NCI-H1092 treated with DMSO at 0.1 percent for 48 hours (cell line): ENCODE results near the gene RAB17.

Experiments
- DNase-seq: peaks from one replicate; lab custom pipeline; 2025; lab: John Stamatoyannopoulos, UW

Gene RAB17, protein sequence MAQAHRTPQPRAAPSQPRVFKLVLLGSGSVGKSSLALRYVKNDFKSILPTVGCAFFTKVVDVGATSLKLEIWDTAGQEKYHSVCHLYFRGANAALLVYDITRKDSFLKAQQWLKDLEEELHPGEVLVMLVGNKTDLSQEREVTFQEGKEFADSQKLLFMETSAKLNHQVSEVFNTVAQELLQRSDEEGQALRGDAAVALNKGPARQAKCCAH

DNA sequence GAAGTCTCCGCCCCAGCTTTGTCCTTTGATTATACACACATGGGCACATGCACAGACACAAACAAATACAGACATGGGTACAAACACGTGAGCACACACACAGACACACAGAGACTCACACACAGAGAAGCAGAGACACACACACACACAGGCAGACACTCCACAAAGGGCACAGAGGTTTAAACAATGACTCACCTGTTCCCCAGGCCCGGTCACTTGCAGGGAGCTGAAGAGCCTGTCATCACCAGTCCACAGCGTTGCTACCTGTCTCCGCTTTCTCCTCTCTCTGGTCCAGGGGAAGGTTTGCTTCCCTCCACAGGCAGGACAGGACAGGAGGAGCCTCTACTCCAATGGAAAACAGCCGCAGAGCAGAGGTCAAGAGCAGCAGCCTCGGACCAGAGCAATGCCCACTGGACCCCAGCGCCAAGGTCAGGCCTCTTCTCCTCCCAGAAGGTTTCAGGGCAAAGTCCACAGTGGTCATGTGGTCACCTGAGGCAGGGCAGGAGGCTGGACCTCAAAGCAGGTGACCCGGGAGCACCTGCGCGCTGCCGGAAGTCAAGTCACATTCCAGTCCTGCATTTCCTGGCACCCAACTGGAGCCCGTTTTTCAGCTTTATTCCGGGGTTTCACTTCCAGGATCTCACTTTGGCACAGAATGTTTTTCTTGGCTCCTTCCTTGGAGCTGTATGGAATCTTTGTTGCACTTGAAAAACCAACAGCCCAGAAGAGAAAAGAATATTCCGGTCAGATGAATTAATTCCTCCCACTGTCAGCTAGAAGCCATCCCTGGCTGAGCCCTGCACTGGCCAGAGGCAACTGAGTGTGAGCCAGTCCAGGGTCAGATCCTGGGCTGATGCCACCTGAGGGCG, at the start of gene RAB17:
Gene RAB17, minus strand, starts transcription at position 463 of the 869 bp plus-strand sequence. CDS start 4,580 bp downstream, outside the sequence.
- DNase-seq: no peak

DNA sequence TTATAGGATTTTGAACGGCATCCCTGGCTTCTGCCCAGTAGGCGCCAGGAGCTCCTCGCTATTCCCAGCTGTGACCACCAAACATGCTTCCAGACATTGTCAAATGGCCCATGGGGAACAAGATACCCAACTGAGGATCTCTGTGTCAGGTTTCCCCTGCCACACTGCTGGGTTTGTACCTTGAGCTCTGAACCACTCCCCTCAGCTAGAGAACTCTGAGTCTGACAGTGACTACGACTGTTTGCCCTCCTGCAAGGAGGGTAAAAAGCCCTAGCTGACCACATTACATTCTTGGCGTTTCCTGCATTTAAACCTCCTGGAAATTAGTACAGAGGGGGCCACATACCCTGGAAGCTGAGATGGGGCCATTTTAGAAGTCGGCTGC, 49.3 kb upstream of the RAB17 start:
- no peak for DNase-seq

DNA sequence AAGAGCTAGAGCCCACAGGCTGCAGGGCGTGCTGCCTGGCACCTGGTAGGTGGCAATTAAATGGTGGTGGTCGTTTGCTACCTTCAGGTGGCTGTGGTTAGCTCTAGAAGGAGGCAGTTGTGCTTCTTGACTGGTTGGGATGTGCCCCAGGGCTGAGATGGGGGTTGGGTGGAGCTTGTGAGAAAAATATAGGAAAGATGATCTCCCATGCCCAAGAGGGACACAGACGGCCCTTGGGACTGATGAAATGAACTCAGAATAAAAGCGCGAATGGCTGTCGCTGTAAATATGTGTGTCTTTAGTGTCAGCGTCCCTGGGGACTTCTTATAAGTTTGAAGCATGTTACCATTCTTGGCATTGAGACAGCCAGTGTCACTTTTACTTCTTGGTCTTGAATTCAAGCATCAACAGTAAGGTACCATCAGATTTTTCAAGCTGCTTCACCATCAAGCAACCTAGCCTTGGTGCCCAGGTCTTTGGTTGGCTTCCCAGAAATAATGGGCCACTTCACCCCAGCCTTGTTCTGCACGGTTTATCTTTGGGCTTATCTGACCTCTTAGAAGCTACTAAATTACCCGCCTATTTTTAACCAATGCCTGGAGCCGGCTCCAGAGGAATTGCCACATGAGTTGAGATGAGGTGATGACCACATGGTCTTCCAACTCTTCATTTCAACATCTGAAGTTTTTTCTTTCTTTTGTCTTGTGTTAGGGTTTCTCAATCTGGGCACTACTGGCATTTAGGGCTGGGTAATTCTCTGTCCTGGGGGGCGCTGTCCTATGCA, 48.7 kb upstream of the RAB17 start:
- no peak for DNase-seq

DNA sequence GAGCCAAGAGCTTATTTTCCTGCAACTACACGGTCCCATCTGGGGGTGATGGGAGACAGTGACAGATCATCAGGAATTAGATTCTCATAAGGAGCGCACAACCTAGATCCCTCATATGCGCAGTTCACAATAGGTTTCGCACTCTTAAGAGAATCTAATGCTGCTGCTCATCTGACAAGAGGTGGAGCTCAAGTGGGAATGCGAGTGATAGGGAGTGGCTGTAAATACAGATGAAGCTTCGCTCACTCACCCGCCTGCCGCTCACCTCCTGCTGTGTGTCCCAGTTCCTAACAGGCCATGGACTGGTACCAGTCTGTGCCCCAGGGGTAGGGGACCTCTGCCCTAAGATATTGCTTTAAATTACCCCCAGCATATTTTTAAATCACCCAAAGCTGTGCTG, 47.6 kb upstream of the RAB17 start:
- no peak for DNase-seq

DNA sequence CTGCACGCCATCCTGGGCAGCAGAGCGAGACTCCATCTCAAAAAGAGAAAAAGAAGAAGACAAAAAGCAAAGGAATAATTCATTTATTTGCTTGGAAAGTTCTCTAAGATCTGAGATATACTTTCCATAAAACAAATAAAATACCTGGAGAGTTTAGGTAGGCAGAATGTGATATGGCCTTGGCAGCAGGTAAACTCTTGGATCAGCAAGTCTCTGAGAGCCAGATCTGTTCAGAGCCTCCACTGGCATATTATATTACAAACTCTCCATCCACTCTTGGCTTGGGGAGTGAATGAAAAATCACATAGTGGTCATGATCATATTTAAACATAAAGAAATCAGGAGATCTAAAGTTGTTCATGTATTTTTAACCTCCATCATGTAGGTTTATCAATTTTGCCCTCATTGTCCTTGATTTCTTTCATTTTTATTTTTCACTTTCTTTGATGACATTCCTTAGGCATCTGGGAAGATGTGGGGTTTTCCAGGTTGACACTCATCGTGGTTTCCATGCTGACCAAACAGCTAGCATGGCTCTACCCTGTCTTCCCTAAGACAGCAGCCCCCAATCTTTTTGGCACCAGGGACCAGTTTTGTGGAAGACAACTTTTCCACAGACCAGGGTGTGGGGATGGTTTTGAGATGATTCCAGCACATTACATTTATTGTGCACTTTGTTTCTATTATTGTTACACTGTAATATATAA, 47.0 kb upstream of the RAB17 start:
- DNase-seq: no peak

DNA sequence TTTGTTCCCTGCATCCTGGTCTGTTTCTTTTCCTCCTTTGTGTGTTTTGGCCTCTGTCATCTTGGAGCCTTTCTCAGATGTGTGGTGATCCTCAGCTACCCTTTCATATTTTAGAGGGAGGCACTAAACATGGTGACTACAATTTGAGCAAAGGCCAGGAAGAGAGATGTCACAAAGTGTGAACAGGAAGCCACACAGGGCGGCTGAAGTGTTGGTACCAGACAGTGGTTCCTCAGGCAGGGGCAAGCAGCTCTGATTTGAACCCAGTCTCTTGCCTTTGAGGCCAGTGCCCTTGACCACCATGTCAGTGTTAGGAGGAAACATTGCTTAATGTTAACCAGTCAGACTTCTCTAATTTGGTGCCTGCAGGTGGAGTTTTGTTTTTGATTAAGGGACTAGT, 46.0 kb upstream of the RAB17 start:
- DNase-seq: no peak

DNA sequence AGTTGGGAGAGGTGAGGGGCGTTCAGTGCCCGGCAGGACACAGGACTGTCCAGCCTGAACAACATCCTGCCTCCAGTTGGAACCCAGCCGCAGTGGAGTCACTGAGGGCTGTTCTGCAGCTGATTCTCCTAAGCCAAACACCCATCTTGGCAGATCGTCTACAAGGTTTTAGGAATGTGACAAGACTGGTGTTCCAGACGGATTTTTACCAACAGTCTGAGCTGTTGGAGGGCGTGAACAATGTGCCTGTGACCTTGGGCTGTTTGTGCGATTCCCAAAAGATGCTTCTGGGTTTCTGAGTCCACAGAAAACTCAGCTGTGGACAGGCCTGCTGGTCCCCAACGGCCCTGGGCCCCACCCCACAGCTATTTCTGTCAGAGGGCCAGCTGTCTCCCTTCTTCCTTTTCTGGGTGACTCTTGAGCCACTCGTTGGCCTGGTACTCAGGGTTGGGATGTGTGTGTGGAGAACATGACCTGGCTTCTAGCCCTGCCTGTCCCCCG, 42.6 kb upstream of the RAB17 start:
- DNase-seq: no peak

DNA sequence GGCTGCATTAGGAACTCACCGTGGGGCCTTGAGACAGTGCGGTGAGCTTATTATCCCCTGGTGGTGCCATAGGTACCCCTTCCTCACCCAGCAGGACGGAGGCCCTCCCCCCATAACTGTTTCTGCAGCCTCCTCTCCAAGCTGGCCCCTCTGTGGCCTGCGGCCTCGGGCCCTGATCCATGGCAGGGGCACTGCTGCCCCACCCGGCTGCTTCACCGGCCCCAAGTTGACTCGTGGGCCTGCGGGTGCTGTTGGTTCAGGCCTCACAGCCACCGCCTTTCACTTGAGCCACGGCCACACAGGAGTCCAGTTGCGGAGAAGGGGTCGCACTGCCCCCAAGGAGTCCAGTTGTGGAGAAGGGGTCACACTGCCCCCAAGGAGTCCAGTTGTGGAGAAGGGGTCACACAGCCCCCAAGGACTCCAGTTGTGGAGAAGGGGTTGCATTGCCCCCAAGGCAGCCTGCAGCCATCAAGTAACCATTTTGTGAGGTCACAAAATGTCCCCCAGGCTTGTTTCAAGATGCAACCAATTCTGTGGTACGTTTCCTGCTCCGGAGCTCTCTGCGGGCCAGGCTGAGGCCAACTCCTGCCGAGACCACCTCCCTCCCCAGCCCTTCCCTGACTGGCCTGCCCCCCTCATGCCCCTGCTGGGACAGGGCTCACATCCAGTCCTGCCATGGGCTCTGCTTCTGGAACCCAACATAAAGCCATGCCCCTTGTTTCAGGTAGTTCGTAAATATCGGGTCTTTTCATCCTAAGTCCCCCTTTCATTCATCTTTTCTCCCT, 41.5 kb upstream of the RAB17 start:
- DNase-seq: no peak

DNA sequence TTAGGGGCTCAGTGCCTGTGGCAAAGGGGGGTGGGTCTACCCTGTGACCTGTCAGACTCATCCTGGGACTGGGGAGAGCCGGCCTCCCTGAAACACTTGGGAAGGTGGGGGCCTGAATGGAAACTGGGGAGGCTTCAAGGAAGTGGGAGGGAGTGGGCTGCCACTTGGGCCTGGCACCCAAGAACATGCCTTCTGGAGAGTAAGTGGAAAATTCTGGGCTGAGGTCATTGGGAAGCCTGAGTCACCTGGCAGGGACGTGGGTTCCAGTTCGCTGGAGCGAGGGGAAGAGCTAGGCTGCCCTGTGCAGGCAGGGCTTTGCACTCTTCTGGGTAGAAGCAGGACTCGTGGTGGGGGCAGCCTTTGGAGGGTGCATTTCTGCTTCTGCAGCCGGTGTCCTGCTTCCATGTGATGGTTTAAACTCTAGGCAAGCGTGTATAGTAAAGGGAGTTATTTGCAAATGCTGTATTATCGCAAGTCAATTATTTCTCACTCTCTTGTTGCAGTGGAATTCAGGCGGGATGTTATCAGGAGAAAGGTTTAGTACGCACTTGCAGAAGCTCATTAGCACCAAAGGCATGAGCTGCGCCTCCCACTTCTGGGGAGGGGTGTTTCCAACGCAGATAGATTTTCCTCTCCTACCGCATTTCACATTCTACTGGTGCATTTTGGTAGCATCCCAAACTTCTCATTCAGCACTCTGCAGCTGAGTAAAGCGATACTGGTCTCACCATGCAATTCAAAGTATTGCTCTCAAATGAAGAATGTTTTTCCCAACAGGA, 40.7 kb upstream of the RAB17 start:
- no peak for DNase-seq

DNA sequence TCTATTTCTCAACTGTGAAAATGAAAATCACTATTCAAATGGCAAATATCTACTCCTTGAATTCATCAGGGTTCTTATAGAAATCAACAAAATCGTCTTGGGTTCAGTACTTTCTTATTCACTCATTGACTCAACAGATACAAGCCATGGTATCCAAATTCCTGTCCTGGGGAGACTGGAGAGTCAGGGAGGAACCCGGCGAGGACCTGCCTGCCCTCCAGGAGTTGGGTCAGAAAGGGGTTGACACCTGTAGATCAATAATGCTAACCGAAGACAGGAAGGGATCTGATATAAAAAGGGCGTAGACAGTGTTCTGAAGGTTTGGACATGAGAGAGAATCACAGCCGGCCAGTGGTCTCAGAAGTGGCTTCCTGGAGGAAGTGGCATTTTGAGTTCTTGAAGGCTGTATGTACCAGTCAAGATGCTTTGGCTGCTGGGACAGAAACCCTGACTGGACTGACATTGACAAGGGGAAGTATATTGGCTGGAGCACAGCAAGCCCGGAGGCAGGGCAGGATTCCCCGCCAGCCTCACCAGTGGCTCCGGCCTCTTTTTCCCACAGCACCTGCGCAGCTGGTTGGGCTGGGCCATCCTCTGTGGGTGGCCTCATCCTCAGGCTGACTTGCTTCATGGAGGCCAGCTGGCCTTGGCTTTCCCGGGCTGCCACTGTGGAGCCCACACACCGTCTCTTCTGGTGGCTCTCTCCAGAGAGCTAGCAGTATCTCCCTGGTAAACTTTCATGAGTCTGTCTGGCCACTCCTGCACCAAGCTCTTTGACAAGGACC, 39.9 kb upstream of the RAB17 start:
- no peak for DNase-seq

DNA sequence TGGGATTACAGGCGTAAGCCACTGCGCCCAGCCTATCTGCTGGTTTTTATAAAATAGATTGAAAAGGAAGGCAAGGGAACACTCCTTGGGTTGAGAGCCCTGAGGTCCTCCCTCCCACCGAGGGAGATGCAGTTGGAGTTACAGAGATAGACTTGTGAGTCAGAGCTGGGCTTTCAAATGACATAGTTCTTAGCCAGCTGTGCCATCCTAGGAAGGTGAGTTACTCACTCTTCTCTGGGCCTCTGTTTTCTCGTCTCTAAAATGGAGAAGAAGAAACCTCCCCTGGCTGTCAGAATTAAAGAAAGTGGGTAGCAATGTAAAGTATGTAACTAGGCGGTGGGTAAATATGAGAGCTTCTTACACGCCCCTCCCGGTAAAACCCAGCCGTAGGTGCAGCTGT, 39.2 kb upstream of the RAB17 start:
- DNase-seq: no peak

DNA sequence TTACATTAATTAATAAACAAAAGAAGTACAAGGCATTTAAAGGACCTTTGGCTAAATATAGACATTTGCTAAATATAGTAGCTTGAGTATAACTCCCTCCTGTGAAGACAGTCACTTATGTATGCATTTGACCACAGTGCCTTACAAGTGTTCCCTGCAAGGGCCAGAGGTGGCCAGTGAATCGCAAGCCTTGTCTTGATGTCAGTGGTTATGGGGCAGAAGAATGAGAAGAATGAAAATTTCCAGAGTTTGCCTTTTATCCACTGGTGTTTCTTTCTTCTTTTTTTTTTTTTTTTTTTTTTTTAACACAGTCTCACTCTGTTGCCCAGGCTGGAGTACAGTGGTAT, 38.6 kb upstream of the RAB17 start:
- no peak for DNase-seq

DNA sequence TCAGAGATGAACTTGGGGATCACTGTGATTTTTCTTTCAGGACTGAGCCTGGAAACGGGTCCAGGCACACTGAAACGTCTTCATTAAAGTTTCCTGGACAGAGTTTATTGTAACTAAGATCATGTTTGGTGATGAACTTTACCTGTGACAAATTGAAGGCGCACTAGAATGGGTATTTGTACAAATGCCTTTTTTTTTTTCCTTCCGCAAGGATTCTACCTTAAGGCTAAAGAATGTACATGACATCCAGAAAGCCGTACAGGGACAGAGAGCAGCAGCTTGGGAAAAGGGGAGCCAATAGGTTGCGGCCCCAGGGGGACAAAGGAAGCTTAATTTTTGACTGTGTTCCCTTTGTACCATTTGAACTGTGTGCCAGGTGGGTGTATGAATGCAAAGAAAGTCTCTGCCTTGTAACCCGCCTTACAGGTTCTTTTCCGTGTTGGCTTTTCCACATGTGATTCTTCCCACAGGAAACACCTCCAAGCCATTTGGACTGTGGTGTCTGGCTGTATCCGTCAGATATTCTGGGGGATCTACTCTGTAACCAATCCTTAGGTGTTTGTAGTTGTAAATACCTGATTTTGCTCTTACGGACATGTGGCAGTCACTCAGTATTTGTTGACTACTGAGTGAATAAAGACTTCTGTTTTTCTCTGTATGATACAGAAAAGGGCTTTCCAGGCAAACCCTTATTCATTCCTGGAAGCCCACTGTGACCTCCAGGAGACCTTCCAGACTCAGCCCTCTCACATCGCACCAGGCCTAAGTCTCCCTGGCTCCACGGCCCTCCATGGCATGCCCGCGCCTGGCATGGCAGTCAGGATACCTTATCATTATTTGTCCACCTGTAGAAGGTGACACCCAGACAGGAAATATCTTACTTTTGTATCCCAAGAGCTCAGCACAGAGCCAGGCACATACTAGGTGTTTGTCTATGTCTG, 38.0 kb upstream of the RAB17 start:
- DNase-seq: no peak

DNA sequence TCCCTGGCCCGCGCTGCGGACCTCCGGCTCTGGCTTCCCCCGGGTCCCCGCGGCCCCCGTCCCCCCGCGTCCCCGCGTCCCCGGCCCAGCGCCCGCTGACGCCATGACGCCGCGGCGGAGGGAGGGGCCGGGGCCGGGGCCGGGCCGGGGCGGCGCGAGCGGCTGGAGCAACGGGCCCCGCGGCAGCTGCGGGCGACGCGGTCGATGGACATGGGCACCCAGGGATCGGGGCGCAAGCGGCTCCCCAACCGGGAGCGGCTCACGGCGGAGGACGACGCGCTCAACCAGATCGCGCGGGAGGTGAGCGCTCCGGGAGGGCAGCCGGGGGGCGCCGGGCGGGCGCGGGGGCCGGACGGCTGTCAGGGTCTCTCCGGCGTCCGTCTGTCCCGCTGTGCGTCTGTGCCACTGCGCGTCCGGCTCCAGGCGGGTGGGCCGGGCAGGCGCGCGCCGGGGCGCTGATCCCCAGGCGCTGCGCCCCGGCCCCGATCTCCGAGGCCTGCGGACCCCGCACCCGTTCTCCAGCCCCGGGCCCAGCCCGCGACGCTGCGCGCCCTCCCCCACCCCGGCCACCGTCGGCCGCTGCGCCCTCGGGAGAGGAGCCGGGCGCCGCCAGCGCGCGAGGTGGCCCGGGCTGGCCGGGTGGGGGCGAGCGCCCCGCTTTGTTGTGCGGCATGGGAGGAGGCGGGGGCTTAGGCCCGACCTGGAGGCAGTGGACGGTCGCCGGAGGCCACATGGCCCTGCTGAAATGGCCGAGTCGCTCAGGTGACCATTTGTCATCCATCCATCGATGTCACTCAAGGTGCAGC, 37.1 kb upstream of the RAB17 start, which contains the start of gene LRRFIP1:
Gene LRRFIP1, plus strand, starts transcription at position 147 of the 806 bp plus-strand sequence. Its CDS starts 58 bp downstream, at position 205.
- DNase-seq: no peak

DNA sequence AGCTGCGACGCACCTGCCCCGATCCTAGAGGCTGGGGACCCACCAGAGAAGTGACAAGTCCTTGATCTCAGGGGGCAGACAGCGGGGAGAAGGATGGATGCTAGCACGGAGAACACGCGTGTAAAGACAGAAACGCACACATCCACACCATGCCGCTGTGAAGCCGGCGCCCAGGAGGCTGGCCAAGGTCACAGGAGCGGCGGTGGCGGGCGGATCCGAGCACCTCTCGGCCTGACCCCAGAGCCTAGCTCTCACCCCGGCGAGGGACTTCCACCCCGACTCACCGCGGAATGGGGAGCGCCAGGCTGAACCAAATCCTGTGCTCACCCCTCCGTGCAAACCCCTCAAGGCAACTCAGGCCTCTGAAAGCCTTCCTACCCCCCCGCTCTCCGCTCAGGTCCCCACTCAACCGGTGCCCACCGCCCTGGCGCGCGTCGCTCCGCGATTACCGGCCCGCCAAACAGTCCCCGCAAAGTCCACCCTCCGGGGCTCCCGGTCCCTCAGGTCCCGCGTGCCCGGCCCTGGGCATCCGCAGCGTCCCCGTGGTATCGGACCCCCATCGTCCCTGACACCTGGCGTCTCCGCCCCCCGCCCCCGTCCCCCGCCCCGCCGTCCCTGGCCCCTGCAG, 36.4 kb upstream of the RAB17 start:
- no peak for DNase-seq

DNA sequence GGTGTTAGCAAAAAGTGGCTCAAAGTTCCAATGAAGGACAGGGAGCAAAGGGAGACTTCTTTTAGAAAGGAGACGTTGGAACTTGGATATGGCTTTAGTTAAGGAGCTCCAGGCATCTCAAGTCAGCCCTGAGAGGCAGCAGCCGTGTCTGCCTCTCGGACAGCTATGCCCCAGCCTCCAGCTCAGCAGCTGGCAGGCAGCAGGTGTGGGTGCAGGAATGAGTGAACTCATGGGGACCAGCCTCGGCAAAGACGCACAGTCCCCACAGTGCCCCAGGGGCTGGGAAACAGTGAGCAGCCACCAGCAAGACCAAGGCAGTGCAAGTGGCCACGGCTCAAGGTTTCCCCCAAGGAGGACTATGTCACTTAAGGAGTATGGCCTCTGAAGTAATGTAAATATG, 35.2 kb upstream of the RAB17 start:
- no peak for DNase-seq

DNA sequence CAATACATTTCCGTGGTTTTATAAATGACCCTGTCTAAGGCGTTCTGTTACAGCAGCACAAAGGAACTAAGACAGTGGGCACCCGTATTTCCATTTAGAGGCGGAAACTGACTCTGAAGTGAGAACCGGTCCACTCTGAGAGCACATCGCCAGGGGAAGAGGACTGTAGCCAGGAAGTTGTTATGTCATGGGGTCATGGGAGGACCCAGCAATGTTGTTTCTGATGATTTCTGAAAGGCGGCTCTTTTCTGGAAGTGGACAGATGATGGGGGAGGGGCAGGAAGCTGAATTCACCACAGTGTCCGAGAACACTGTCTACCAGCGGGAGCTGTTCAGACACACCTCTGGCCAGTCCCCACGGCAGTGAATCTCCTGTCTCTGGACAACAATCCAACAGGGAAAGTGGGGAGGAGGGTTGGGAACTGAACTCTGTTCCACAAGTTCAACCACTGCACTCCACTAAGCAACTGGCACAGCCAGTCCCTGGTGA, 34.7 kb upstream of the RAB17 start:
- no peak for DNase-seq
